Adrenal gland (tissue), 12 donors: ENCODE measurements around the gene CACNB3. TPM values are rescaled to one million over a fixed set of nuclear protein-coding genes. Genes with fewer than 3 reads are reported as not detected.

Experiments
- DNase-seq, 7 donors: peaks; one replicate each; pipeline ENCODE4 v3.0.0-alpha.2; 2019 to 2020
- H3K27ac ChIP-seq, 5 donors: fragments of 200-600 bp; sonication (generic) in 4 of 5; 1 replicate in 3 of 5; 2 replicates in 2 of 5; pipeline versions ENCODE4 v1.5.1 to v1.8.0; 2016 to 2020; ENCODE audit warnings: mild to moderate bottlenecking in 1 of 5
- H3K27me3 ChIP-seq: fragments of 200-600 bp; 2 replicates; pipeline ENCODE4 v1.8.0; 2021
- H3K36me3 ChIP-seq, 2 donors: fragments of 200-600 bp; replicated peaks in 1 of 2; 1 replicate in 1 of 2; 2 replicates in 1 of 2; pipeline versions ENCODE4 v1.5.1 to v1.8.0; 2018 to 2022
- H3K4me1 ChIP-seq, 2 donors: fragments of 200-600 bp; replicated peaks in 1 of 2; 1 replicate in 1 of 2; 2 replicates in 1 of 2; pipeline versions ENCODE4 v1.5.1 to v1.8.0; 2018 to 2021
- H3K4me3 ChIP-seq, 4 donors: fragments of 200-600 bp; sonication (generic) in 3 of 4; one replicate each; pipeline ENCODE4 v1.5.1; 2016 to 2018
- H3K9me3 ChIP-seq, 3 donors: fragments of 200-600 bp; sonication (generic) in 1 of 3; replicated peaks in 1 of 3; 1 replicate in 2 of 3; 2 replicates in 1 of 3; pipeline versions ENCODE4 v1.5.1 to v1.8.0; 2016 to 2021
- POLR2A ChIP-seq, 2 donors: fragments of 450-650 bp; IDR thresholded peaks; one replicate each; pipeline ENCODE4 v1.6.1; 2017; ENCODE audit warnings: antibody characterized with exemption in 2 of 2, mild to moderate bottlenecking in 2 of 2, moderate library complexity in 1 of 2
- WGBS, 4 donors: extraction: QIAGEN DNeasy Blood & Tissue Kit in 2 of 4; methylation state at CpG; one replicate each; pipeline versions ENCODE4 v1.1.5 to v1.1.7; 2013 to 2017; 5-methylcytosine and 5-hydroxymethylcytosine counted together
- intact Hi-C, 2 donors: fragments of 100-400 bp; cut with DNase I; formaldehyde crosslinking; loops; one replicate each; pipeline versions ENCODE4 v1.14.1 to v1.15.0; 2022 to 2023
- polyA plus RNA-seq, 3 donors: library from polyadenylated mRNA; stranded (reverse); fragments of 200-250 nt in 2 of 3; fragments of 350-450 nt in 1 of 3; fragmentation: Illumina TruSeq in 1 of 3; extraction: RNeasy Lipid Tissue Mini Kit (QIAGEN cat#74804) in 1 of 3; gene quantifications; one replicate each; pipeline ENCODE4 v1.2.3, GENCODE V29; 2013 to 2014
- total RNA-seq, 9 donors: library from RNA; depleted of rRNA in 4 of 9; stranded (reverse); fragments of >200 nt in 4 of 9; fragments of 120-200 nt in 1 of 9; fragmentation: NEBNext Ultra II Directional in 1 of 9; extraction: Animal tissue kit (Norgen Biotek cat#: 25700) in 1 of 9; gene quantifications; one replicate each; pipeline versions ENCODE4 v1.1.0 to v1.2.4, GENCODE V29; 2013 to 2023
- TF ChIP-seq, protein P1 (sequence below), 6 experiments: fragments of 450-650 bp in 4 of 6; fragments of 200-600 bp in 2 of 6; sonication (generic) in 1 of 6; IDR thresholded peaks; 1 replicate in 5 of 6; 2 replicates in 1 of 6; pipeline versions ENCODE4 v1.5.1 to v1.8.0; 2016 to 2021; ENCODE audit warnings: antibody characterized with exemption in 6 of 6, mild to moderate bottlenecking in 2 of 6, moderate library complexity in 1 of 6
- donor health status: healthy with polysubstance abuse.
- donor health status: Bipolar disorder and iron deficiency.
- donor health status: DM: yes; HTN: yes; CAD: no.
- donor health status: DM: no; HTN: no; CAD: no.
- donor health status: DM: no; HTN: no; CAD: no.
- donor health status: DM: yes; HTN: yes; CAD: no.

The CACNB3 gene
- total and polyA plus RNA-seq, 12 donors, result 3.9 to 19.5 (median 6.0) TPM

DNA sequence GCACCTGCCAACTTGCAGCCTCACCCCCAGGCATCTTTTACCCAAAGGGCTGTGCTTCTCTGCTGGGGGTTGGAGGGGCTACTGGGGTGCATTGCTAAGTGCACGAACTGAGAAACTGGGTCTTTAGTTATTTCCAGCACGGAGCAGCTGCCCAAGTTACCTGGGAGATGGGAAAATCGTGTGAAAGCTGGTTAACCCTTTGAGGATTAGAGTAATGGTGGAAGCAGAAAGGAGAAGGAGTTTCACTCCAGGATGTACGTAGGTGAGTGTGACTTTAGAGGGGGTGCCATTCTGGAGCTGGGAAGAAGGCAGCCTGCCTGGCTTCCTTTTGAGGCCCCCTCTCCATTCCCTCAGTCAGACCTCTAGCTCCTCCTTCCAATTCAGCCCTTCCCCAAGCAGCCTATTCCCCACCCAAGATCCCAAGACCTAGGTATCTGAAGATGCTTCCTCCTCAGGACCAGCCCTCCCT is 28.4 kb upstream of the CACNB3 start:
- 9 to 27% (median 20%) methylated on average over 4 of the region's 4 CpGs for WGBS, 4 donors
- no peaks in the 10 kb centered on the region for H3K36me3 ChIP-seq
- H3K27ac ChIP-seq, result no peak overlapping the region
- no peak for DNase-seq
- peaks cover 17 to 24% of the 10 kb centered on the region in 2 donors for H3K4me1 ChIP-seq
- H3K27me3 ChIP-seq, result no peaks in the 10 kb centered on the region
- peak overlapping the region in 2 of 4 donors; percentile 87 to 97 for H3K4me3 ChIP-seq
- no peak for TF ChIP-seq POLR2A (IDR thresholded peaks at IDR 0.05)
- TF ChIP-seq, protein P1, sequence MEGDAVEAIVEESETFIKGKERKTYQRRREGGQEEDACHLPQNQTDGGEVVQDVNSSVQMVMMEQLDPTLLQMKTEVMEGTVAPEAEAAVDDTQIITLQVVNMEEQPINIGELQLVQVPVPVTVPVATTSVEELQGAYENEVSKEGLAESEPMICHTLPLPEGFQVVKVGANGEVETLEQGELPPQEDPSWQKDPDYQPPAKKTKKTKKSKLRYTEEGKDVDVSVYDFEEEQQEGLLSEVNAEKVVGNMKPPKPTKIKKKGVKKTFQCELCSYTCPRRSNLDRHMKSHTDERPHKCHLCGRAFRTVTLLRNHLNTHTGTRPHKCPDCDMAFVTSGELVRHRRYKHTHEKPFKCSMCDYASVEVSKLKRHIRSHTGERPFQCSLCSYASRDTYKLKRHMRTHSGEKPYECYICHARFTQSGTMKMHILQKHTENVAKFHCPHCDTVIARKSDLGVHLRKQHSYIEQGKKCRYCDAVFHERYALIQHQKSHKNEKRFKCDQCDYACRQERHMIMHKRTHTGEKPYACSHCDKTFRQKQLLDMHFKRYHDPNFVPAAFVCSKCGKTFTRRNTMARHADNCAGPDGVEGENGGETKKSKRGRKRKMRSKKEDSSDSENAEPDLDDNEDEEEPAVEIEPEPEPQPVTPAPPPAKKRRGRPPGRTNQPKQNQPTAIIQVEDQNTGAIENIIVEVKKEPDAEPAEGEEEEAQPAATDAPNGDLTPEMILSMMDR (IDR thresholded peaks at IDR 0.05), result no peak
- intact Hi-C loops, result loop anchor here in 1 of 2 donors (5.0 kb wide), 1 partner anchor 38 kb away; no protein-coding TSS in a partner anchor
- no peaks in the 10 kb centered on the region for H3K9me3 ChIP-seq

DNA sequence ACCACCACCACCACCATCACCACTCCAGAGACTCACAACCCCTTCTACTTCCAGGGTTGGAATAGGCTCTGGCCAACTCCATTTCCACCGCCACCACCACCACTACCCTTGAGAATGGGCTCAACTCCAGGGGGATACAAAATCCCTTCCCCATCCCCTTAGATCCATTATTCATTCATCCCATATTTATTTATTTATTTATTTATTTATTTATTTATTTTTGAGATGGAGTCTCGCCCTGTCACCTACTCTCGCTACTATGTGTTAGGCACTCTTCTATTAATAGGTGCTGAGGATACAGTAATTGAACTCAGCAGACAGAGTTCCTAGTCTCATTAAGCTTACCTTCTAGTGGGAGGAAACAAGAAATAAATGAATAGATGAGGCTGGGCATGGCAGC is 24.6 kb upstream of the CACNB3 start:
- TF ChIP-seq POLR2A (IDR thresholded peaks at IDR 0.05), result no peak
- TF ChIP-seq, protein P1 (IDR thresholded peaks at IDR 0.05), result no peak
- WGBS, 4 donors, result 80 to 91% (median 87%) methylated on average over 3 of the region's 3 CpGs
- Histone ChIP-seq H3K27ac (no peak overlapping the region), H3K27me3 (no peaks in the 10 kb centered on the region), H3K4me1 (peaks cover 0 to 6% of the 10 kb centered on the region in 2 donors), H3K4me3 (no peak overlapping the region), H3K9me3 (no peaks in the 10 kb centered on the region), H3K36me3 (no peaks in the 10 kb centered on the region)
- intact Hi-C loops, result loop anchor here in 1 of 2 donors (5.0 kb wide), 1 partner anchor 41 kb away; no protein-coding TSS in a partner anchor
- DNase-seq, result no peak

DNA sequence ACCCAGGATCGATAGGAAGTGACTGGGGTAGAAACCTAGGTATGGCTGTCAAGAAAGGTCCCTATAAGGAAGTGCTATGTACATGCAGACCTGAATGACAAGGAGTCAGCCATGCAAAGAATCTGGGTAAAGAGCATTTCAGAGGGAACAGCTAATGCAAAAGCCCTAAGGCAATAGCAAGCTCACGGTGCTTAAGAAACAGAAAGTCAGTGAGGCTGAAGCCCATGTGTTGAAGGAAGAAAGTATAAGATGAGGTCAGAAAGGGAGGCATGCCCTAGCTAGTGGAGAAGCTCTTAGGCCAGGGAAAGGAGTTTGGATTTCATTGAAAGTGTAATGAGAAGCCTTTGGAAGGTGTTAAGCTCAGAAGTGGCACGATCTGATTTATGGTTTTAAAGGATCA is 23.4 kb upstream of the CACNB3 start:
- Histone ChIP-seq H3K27me3 (no peaks in the 10 kb centered on the region), H3K4me3 (no peak overlapping the region), H3K4me1 (peaks cover 0 to 1% of the 10 kb centered on the region in 2 donors), H3K36me3 (no peaks in the 10 kb centered on the region), H3K9me3 (no peaks in the 10 kb centered on the region), H3K27ac (no peak overlapping the region)
- 88 to 93% (median 89%) methylated on average over 3 of the region's 3 CpGs for WGBS, 4 donors
- TF ChIP-seq POLR2A (IDR thresholded peaks at IDR 0.05), result no peak
- TF ChIP-seq, protein P1 (IDR thresholded peaks at IDR 0.05), result no peak
- no peak for DNase-seq
- intact Hi-C loops, result loop anchor here in 1 of 2 donors (5.0 kb wide), 1 partner anchor 43 kb away; no protein-coding TSS in a partner anchor

DNA sequence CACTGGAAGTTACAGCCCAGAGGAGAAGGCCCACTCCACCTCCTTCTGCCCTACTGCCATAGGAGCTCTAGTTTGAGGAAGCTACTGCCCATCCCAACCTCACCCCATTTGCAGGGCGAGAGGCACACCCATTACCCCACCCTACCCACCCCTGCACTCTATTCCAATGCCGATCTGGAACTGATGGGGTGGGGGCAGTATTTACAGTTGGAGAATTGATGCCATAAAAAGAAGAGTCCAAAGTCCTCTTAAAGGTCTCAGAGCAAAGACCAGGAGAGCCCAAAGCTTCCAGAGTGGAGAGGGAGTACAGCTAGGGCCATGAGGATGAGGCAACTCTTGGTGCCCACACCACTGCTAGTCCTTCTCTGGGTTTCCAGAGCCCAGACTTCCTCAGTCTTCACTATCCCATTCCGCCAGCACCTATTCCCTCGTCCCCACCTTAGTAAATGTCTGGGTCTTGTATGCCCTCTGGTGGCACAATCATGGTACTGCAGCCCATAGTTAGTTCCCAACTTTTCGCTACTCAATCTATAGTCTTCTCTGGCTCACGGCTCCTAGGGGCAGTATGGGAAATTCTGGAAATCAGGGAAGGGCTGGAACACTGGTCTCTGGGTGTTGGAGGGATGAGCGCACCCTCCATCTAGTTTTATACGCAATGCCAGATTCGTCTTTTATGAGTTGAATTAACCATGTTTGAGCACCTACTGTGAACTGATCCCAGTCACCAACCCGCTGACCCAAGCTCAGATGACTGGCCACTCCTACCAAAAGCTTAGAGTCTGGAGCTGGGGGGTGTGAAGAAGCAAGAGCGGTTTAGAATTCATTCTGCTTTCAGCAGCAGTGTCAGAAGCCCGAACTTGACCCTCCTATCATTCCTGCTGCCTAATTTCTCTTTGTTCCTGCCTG is 22.5 kb upstream of the CACNB3 start:
- no peaks in the 10 kb centered on the region for H3K27me3 ChIP-seq
- 18 to 23% (median 21%) methylated on average over 11 to 12 of the region's 12 CpGs for WGBS, 4 donors
- H3K36me3 ChIP-seq, result no peaks in the 10 kb centered on the region
- intact Hi-C loops, result loop anchor here in 1 of 2 donors (2.0 kb wide), 1 partner anchor 43 kb away; no protein-coding TSS in a partner anchor
- H3K4me3 ChIP-seq, result no peak overlapping the region
- TF ChIP-seq POLR2A (IDR thresholded peaks at IDR 0.05), result no peak
- TF ChIP-seq, protein P1 (IDR thresholded peaks at IDR 0.05), result peak; percentile 93 to 98 (median 98)
- H3K4me1 ChIP-seq, result no peaks in the 10 kb centered on the region
- no peaks in the 10 kb centered on the region for H3K9me3 ChIP-seq
- DNase-seq, result peak; percentile 49 to 91 (median 76)
- no peak overlapping the region for H3K27ac ChIP-seq
